ENCODE measurements around the gene EPO. TPM values are rescaled to one million over a fixed set of nuclear protein-coding genes. Genes with fewer than 3 reads are reported as not detected.
"Not testable (repeated sequence)": the region's sequence is repeated elsewhere in the genome, so short reads cannot be mapped to it uniquely, and the experiment has no call there.

Gene EPO
- polyA plus RNA-seq, 3 donors from 2014 or later: not detected

DNA sequence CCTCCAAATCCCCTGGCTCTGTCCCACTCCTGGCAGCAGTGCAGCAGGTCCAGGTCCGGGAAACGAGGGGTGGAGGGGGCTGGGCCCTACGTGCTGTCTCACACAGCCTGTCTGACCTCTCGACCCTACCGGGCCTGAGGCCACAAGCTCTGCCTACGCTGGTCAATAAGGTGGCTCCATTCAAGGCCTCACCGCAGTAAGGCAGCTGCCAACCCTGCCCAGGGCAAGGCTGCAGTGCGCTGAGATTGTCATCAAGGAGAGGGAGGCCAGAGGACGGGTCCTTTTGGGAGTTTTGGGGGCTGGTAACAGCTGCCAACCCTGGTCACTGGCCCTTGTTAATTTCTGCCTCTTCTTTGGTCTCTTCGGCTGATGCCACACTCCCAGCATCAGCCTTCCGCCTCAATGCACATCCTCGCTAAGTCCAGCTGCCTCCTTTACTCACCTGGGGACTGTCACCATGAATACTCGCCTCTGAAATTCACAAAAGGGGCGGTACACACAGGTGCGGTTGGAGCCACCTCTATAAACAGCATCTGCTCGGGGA lies 3.5 kb downstream of the EPO start:
- peaks cover 0 to 5% (median 3%) of the 10 kb centered on the region in 6 donors for H3K9me3 Mint-ChIP-seq
- H3K27me3 Mint-ChIP-seq (ENCODE audit: low read depth in 3 of 3): peaks cover 7 to 15% (median 13%) of the 10 kb centered on the region in 3 donors
- H3K4me3 Mint-ChIP-seq: no peak overlapping the region
- H3K36me3 Mint-ChIP-seq: peaks cover 0 to 3% (median 3%) of the 10 kb centered on the region in 3 donors
- peaks cover 3 to 6% of the 10 kb centered on the region in 2 donors for H3K4me1 Mint-ChIP-seq
- DNase-seq: no peak
- no peak overlapping the region for H3K27ac Mint-ChIP-seq

DNA sequence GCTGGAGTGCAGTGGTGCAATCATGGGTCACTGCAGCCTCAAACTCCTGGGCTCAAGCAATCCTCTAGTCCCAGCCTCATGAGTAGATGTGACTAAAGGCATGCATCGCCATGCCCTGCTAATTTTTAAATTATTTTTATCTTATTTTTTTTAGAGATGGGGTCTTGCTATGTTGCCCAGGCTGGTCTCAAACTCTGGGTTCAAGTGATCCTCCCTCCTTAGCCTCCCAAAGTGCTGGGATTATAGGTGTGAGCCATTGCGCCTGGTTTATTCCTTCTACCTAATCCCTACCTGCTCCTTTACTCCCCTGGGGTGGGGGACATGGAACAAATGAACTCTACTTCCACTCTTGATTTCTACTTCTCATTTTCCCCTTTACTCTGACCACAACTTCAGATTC lies 4.1 kb downstream of the EPO start:
- DNase-seq, H3K9me3 Mint-ChIP-seq, H3K36me3 Mint-ChIP-seq, H3K4me1 Mint-ChIP-seq, H3K27ac Mint-ChIP-seq, H3K4me3 Mint-ChIP-seq: not testable (repeated sequence)
- H3K27me3 Mint-ChIP-seq (ENCODE audit: low read depth in 3 of 3): peaks cover 7 to 14% (median 11%) of the 10 kb centered on the region in 3 donors

DNA sequence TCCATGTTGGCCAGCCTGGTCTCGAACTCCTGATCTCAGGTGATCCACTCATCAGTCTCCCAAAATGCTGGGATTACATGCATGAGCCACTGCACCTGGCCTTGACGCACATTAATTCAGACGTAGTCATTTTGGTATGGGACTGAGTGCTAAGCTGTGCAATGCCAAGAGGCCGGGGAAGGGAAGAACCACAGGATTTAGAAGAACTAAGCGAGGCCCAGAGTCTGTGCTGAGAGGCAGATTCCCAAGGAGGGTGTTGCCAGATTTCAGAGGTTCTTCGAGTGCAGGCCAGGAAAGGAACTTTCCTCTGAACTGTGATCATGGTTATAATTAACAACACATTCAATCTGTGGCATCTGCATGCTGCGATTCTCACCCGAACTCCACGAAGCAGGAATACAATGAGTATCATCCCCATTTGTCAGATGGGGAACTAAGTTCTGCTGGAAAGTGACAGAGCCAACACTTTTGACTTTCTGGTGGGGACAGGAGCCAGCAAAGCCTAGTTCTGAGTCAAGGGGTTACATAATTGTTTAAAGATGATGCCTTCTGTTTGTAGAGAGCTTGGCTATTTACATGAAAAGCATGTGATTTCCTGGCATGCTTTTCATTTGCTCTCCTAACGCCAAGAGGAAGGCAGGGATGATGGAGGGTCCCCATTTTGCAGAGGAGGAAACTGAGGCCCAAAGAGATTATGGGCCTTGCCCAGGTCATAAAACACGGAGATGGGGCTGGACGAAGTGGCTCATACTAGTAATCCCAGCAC lies 6.9 kb downstream of the EPO start:
- Mint-ChIP-seq H3K27me3 (ENCODE audit: low read depth in 3 of 3) (peaks cover 3 to 8% (median 5%) of the 10 kb centered on the region in 3 donors), H3K27ac (no peak overlapping the region), H3K9me3 (no peaks in the 10 kb centered on the region), H3K36me3 (no peaks in the 10 kb centered on the region), H3K4me3 (no peak overlapping the region), H3K4me1 (peaks cover 3 to 6% of the 10 kb centered on the region in 2 donors)
- DNase-seq: no peak

DNA sequence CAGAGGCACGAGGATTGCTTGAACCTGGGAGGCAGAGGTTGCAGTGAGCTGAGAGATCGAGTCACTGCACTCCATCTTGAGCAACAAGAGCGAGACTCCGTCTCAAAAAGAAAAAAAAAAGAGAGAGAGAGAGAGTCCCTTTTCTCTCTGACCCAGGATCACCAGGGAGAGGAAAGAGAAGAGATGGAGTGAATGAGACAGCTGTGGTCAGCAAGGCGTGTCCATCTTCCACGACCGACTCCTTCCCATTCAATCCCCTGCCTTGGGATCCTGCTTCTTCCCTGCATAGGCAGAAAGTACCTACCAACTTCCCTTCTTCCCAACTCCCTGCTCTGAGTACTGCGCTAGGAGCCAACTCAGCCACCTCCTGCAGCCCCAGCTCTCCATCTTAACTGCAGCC lies 7.9 kb downstream of the EPO start:
- no peak overlapping the region for H3K4me3 Mint-ChIP-seq
- DNase-seq: no peak
- peak overlapping the region in 1 of 6 donors; percentile 60 for H3K27ac Mint-ChIP-seq
- H3K9me3 Mint-ChIP-seq: no peaks in the 10 kb centered on the region
- H3K27me3 Mint-ChIP-seq (ENCODE audit: low read depth in 3 of 3): peaks cover 3 to 6% (median 4%) of the 10 kb centered on the region in 3 donors
- H3K4me1 Mint-ChIP-seq: peaks cover 3 to 6% of the 10 kb centered on the region in 2 donors
- no peaks in the 10 kb centered on the region for H3K36me3 Mint-ChIP-seq

DNA sequence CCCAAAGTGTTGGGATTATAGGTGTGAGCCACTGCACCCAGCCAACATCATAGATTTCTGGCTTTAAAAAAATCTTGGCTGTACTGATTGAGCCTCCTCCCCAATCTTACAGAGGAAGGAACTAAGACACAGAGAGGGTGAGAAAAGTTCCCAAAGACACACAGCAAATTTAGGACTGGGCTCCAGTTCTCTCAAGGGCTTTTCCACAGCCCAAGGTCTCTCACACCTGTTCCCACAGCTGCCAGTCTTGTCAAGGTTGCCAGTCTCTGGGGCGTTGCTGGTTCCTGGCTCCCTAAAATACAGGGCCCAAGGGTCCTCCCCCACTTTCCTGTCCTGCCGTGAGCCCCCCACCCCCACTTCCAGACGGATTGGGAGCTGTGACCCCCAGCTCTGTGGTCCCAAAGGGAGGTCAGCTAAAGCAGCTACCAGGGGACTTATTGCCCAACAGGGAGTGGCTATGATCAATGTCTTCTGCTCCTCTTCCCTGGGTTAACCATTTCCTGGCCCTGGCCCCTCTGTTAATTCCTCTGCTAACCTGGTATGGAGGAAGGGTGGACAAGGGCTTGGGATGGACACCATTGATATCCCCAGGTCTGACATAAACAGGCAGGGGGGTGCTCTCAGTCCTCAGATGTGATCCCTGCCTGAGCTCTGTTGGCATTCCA lies 10.0 kb downstream of the EPO start:
- Mint-ChIP-seq H3K27ac (no peak overlapping the region), H3K9me3 (no peaks in the 10 kb centered on the region), H3K4me3 (no peak overlapping the region), H3K27me3 (ENCODE audit: low read depth in 3 of 3) (peaks cover 2 to 8% (median 4%) of the 10 kb centered on the region in 3 donors), H3K4me1 (peaks cover under 1 to 1% of the 10 kb centered on the region in 2 donors), H3K36me3 (no peaks in the 10 kb centered on the region)
- no peak for DNase-seq

DNA sequence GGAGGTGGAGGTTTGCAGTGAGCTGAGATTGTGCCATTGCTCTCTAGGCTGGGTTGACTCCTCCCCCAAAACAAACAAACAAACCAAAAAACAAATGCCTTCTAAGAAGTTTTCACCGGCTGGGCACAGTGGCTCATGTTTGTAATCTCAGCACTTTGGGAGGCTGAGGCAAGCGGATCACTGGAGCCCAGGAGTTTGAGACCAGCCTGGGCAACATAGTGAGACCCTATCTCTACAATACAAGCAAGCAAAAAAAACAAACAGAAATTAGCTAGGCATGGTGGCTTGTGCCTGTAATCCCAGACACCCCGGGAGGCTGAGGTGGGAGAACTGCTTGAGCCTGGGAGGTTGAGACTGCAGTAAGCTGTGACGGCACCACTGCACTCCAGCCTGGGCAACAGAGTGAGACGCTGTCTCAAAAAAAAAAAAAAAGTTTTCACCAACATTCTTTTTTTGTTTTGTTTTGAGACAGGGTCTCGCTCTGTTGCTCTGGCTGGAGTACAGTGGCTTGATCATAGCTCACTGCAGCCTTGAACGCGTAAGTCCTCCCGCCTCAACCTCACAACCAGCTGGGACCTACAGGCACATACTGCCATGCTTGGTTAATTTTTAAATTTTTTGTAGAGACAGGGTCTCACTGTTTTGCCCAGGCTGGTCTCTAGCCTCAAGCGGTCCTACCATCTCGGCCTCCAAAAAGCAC lies 11.8 kb downstream of the EPO start:
- Mint-ChIP-seq H3K27me3 (ENCODE audit: low read depth in 3 of 3) (peaks cover 3 to 8% (median 4%) of the 10 kb centered on the region in 3 donors), H3K36me3 (no peaks in the 10 kb centered on the region), H3K4me3 (no peak overlapping the region), H3K27ac (no peak overlapping the region), H3K4me1 (no peaks in the 10 kb centered on the region), H3K9me3 (no peaks in the 10 kb centered on the region)
- no peak for DNase-seq

DNA sequence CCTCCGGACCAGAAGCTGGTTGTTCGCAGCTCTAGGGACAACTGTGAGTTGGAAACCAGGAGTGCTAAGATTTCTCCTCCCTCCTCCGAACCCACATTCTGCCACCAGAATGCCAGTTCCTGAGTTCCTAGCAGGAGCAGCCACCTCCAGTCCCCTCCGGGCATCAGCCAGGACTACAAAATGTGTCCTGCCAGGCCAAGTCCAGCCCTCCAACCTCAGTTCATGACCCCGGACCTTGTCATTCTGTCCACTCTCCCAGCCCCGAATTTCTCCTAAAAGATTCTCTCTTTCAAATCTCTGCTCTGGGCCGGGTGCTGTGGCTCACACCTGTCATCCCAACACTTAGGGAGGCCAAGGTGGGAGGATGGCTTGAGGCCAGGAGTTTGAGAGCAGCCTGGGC lies 15.5 kb downstream of the EPO start:
- Mint-ChIP-seq H3K4me3 (no peak overlapping the region), H3K27ac (no peak overlapping the region), H3K9me3 (no peaks in the 10 kb centered on the region), H3K4me1 (no peaks in the 10 kb centered on the region), H3K36me3 (no peaks in the 10 kb centered on the region), H3K27me3 (ENCODE audit: low read depth in 3 of 3) (peaks cover 4 to 5% (median 5%) of the 10 kb centered on the region in 3 donors)
- DNase-seq: no peak

DNA sequence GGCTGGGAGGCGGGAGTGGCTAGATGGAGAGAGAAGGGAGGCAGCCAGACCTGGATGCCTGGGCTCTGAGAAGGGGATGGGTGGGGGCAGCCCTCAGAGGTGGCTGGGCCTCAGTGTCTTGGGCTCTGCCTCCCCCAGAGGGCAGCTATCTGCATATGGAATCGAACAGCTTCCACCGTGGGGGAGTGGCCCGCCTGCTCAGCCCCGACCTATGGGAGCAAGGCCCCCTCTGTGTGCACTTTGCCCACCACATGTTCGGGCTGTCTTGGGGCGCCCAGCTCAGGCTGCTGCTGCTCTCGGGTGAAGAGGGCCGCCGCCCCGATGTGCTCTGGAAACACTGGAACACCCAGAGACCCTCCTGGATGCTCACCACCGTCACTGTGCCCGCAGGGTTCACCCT lies 16.4 kb downstream of the EPO start:
- no peaks in the 10 kb centered on the region for H3K36me3 Mint-ChIP-seq
- no peak for DNase-seq
- no peak overlapping the region for H3K4me3 Mint-ChIP-seq
- H3K9me3 Mint-ChIP-seq: no peaks in the 10 kb centered on the region
- no peaks in the 10 kb centered on the region for H3K4me1 Mint-ChIP-seq
- H3K27ac Mint-ChIP-seq: no peak overlapping the region
- H3K27me3 Mint-ChIP-seq (ENCODE audit: low read depth in 3 of 3): peaks cover 0 to 5% (median 5%) of the 10 kb centered on the region in 3 donors

DNA sequence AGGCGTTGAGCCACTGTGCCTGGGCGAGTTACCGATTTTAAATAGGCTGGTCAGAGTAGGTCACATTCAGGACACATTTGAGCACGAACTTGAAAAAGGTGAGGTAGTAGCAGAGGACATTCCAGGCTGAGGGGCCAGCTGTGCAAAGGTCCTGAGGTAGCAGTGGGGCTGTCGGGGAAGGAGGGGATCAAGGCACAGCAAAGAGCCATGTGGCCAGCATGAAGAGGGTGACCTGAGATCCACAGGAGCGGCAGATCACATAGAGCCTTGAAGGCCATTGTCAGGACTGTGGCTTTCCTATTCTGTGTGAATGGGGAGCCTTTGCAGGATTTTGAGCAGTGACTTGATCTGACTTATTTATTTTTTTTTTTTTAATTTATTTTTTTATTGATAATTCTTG lies 19.7 kb downstream of the EPO start:
- H3K27ac Mint-ChIP-seq: no peak overlapping the region
- peaks cover 0 to 1% of the 10 kb centered on the region in 2 donors for H3K4me1 Mint-ChIP-seq
- H3K4me3 Mint-ChIP-seq: no peak overlapping the region
- DNase-seq: no peak
- H3K36me3 Mint-ChIP-seq: peaks cover 0 to 4% (median 0%) of the 10 kb centered on the region in 3 donors
- H3K9me3 Mint-ChIP-seq: peaks cover 0 to 2% (median 0%) of the 10 kb centered on the region in 6 donors
- H3K27me3 Mint-ChIP-seq (ENCODE audit: low read depth in 3 of 3): peaks cover 0 to 5% (median 3%) of the 10 kb centered on the region in 3 donors

DNA sequence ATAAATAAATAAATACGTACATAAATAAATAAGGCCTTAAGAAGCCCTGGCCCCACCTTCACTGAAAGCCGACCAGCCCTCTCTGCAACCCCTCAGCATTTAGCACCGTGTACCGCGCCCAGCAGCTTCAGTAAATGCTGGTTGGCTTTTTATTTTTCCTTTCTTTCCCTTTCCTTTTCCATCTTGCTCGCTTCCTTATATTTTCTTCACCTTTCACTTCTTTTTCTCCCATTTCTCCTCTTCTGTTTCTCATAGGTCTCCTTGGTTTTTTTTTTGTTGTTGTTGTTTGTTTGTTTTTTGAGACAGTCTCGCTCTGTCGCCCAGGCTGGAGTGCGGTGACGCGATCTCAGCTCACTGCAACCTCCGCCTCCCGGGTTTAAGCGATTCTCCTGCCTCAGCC lies 24.3 kb downstream of the EPO start:
- DNase-seq: no peak
- Mint-ChIP-seq H3K36me3 (peaks cover 0 to 4% (median 0%) of the 10 kb centered on the region in 3 donors), H3K27ac (no peak overlapping the region), H3K9me3 (peaks cover 0 to 2% (median 0%) of the 10 kb centered on the region in 6 donors), H3K4me3 (peak overlapping the region in 2 of 5 donors; percentile 76 to 88), H3K27me3 (ENCODE audit: low read depth in 3 of 3) (peaks cover 0 to 16% (median 5%) of the 10 kb centered on the region in 3 donors), H3K4me1 (peaks cover 0 to 6% of the 10 kb centered on the region in 2 donors)

DNA sequence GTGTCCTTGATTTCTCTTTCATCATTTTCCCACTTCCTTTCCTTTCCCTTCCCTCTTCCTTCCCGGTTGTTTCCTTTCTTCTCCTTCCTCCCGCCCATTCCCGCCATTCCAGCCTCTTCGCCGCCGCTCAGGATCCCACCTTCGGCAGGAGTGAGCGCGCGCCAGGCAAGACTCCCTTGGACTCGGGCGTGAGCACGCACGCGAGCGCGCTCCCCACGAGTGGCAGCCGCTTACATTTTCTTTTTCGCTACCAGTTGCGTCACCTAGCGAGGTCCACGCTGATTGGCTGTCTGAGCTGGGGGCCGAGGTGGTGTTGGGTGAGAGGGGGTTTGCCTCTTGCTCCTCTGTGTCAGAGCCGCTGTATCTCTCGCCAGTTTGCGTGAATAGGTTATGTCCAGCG lies 24.9 kb downstream of the EPO start:
- H3K27ac Mint-ChIP-seq: peak overlapping the region in 2 of 6 donors; percentile 65 to 87
- H3K27me3 Mint-ChIP-seq (ENCODE audit: low read depth in 3 of 3): peaks cover 0 to 16% (median 5%) of the 10 kb centered on the region in 3 donors
- peaks cover 0 to 4% (median 0%) of the 10 kb centered on the region in 3 donors for H3K36me3 Mint-ChIP-seq
- H3K9me3 Mint-ChIP-seq: peaks cover 0 to 2% (median 0%) of the 10 kb centered on the region in 6 donors
- DNase-seq: peak in 1 of 3 donors; percentile 45
- H3K4me3 Mint-ChIP-seq: peak overlapping the region; percentile 21 to 88 (median 76)
- H3K4me1 Mint-ChIP-seq: peaks cover 0 to 6% of the 10 kb centered on the region in 2 donors

DNA sequence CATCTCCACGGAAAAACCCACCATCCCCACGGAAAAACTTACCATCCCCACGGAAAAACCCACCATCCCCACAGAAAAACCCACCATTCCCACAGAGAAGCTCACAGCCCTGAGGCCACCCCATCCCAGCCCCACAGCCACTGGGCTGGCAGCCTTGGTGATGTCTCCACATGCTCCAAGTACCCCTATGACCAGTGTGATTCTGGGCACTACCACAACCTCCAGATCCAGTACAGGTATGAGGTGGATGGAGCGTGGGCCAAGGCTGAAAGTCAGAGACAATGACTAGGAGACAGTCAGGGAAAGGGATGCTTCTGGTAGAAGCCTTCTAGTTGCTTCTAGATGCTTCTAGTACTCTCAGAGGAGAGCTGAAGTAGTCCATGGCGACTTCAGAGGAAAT lies 32.7 kb downstream of the EPO start:
- H3K9me3 Mint-ChIP-seq: no peaks in the 10 kb centered on the region
- no peak for DNase-seq
- no peaks in the 10 kb centered on the region for H3K36me3 Mint-ChIP-seq
- H3K4me3 Mint-ChIP-seq: no peak overlapping the region
- peak overlapping the region in 1 of 6 donors; percentile 40 for H3K27ac Mint-ChIP-seq
- no peaks in the 10 kb centered on the region for H3K4me1 Mint-ChIP-seq
- peaks cover 4 to 11% (median 8%) of the 10 kb centered on the region in 3 donors for H3K27me3 Mint-ChIP-seq (ENCODE audit: low read depth in 3 of 3)

DNA sequence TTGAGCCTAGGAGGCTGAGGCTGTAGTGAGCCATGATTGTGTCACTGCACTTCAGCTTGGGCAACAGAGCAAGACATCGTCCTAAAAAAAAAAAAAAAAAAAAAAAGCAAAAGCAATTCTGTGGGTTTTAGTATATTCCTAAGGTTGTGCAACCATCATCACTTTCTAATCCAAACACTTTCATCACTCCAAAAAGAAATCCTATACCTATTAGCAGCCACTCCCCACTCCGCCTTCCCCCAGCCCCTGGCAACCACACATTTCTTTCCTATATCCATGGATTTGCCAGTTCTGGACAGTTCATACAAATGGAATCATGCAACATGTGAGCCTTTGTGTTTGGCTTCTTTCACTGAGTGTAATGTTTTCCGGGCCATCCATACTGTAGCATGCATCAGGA lies 33.5 kb downstream of the EPO start:
- DNase-seq: no peak
- H3K4me3 Mint-ChIP-seq: no peak overlapping the region
- H3K9me3 Mint-ChIP-seq: no peaks in the 10 kb centered on the region

More for the DNA sequence above, 33.5 kb downstream of the EPO start:
- Mint-ChIP-seq H3K27me3 (ENCODE audit: low read depth in 3 of 3) (peaks cover 4 to 9% (median 5%) of the 10 kb centered on the region in 3 donors), H3K4me1 (no peaks in the 10 kb centered on the region), H3K27ac (no peak overlapping the region), H3K36me3 (no peaks in the 10 kb centered on the region)

All from immature natural killer cell (primary cell).